Pons (tissue), 1 donor: ENCODE measurements around the gene UBE3A.
A peak's percentile ranks its signal among the peaks of the same experiment; 100 is the strongest.
"Not testable (repeated sequence)": the region's sequence is repeated elsewhere in the genome, so short reads cannot be mapped to it uniquely, and the experiment has no call there.

Experiments used
- DNase-seq: peaks from one replicate; pipeline ENCODE4 v3.0.0-alpha.2; 2016; ENCODE audit warnings: low spot score

The UBE3A gene

GRCh38 chr15:25438601-25439368 lies at the start of gene UBE3A:
TSS of gene UBE3A (minus strand) at chr15:25439024. CDS start at chr15:25409107, 29,917 bp downstream.
- DNase-seq, result peak; percentile 92

- DNase-seq, result no peak
Observed at GRCh38 chr15:25487226-25487884, 48.5 kb upstream of the UBE3A start.

GRCh38 chr15:25486051-25486450 lies 47.2 kb upstream of the UBE3A start:
- DNase-seq, result no peak

GRCh38 chr15:25481208-25481859 lies 42.5 kb upstream of the UBE3A start:
- peak; percentile 6 for DNase-seq

- no peak for DNase-seq
Observed at GRCh38 chr15:25478313-25478712, 39.5 kb upstream of the UBE3A start.

GRCh38 chr15:25477816-25478215 lies 39.0 kb upstream of the UBE3A start:
- DNase-seq, result no peak

- no peak for DNase-seq
Observed at GRCh38 chr15:25474251-25474650, 35.4 kb upstream of the UBE3A start.

GRCh38 chr15:25470230-25470629 lies 31.4 kb upstream of the UBE3A start:
- DNase-seq, result no peak

- no peak for DNase-seq
Observed at GRCh38 chr15:25469377-25469776, 30.6 kb upstream of the UBE3A start.

- DNase-seq, result no peak
Observed at GRCh38 chr15:25468611-25469010, 29.8 kb upstream of the UBE3A start.

GRCh38 chr15:25465835-25466234 lies 27.0 kb upstream of the UBE3A start:
- DNase-seq, result peak; percentile 9

- DNase-seq, result no peak
Observed at GRCh38 chr15:25464784-25465183, 26.0 kb upstream of the UBE3A start.

- DNase-seq, result no peak
Observed at GRCh38 chr15:25464383-25464782, 25.6 kb upstream of the UBE3A start.

GRCh38 chr15:25456196-25456595 lies 17.4 kb upstream of the UBE3A start:
- no peak for DNase-seq

GRCh38 chr15:25455226-25455625 lies 16.4 kb upstream of the UBE3A start:
- DNase-seq, result no peak

GRCh38 chr15:25454771-25455170 lies 15.9 kb upstream of the UBE3A start:
- DNase-seq, result no peak

GRCh38 chr15:25453246-25453645 lies 14.4 kb upstream of the UBE3A start:
- DNase-seq, result not testable (repeated sequence)

- no peak for DNase-seq
Observed at GRCh38 chr15:25451501-25451900, 12.7 kb upstream of the UBE3A start.

GRCh38 chr15:25450163-25450562 lies 11.3 kb upstream of the UBE3A start:
- no peak for DNase-seq

- DNase-seq, result no peak
Observed at GRCh38 chr15:25446076-25446475, 7.3 kb upstream of the UBE3A start.

- no peak for DNase-seq
Observed at GRCh38 chr15:25445412-25445811, 6.6 kb upstream of the UBE3A start.

- no peak for DNase-seq
Observed at GRCh38 chr15:25441111-25441510, 2.3 kb upstream of the UBE3A start.

GRCh38 chr15:25439369-25439836 lies 579 bp upstream of the UBE3A start:
- DNase-seq, result no peak
